CD4-positive, alpha-beta T cell treated with Interleukin-6 at 100 ng/mL for 8 hours (primary cell): Measurements from ENCODE around the gene C11orf54.

Experiments used
- DNase-seq: peaks from one replicate; pipeline ENCODE4 v3.0.0-alpha.2; 2020; ENCODE audit warnings: mixed read lengths, low spot score

The C11orf54 gene

GRCh38 chr11:93741094-93741881, at the start of gene C11orf54, which contains the start of gene TAF1D:
C11orf54 (plus strand) TSS chr11:93741672; CDS start chr11:93747394, 5,722 bp downstream.
TAF1D (minus strand) TSS chr11:93741495; CDS start chr11:93739304, 2,191 bp downstream.
- peak; percentile 97 for DNase-seq

GRCh38 chr11:93694109-93694508, 47.4 kb upstream of the C11orf54 start:
- DNase-seq, result no peak

GRCh38 chr11:93694557-93694956, 46.9 kb upstream of the C11orf54 start:
- DNase-seq, result no peak

GRCh38 chr11:93697611-93698010, 43.9 kb upstream of the C11orf54 start:
- no peak for DNase-seq

- DNase-seq, result no peak
Observed at GRCh38 chr11:93700830-93701229, 40.6 kb upstream of the C11orf54 start.

- no peak for DNase-seq
Observed at GRCh38 chr11:93704237-93704636, 37.2 kb upstream of the C11orf54 start.

- no peak for DNase-seq
Observed at GRCh38 chr11:93710239-93710638, 31.2 kb upstream of the C11orf54 start.

- DNase-seq, result no peak
Observed at GRCh38 chr11:93712678-93713077, 28.8 kb upstream of the C11orf54 start.

- DNase-seq, result no peak
Observed at GRCh38 chr11:93715797-93716396, 25.6 kb upstream of the C11orf54 start.

GRCh38 chr11:93717501-93717900, 24.0 kb upstream of the C11orf54 start:
- no peak for DNase-seq

GRCh38 chr11:93718057-93718563, 23.4 kb upstream of the C11orf54 start:
- peak; percentile 17 for DNase-seq

- no peak for DNase-seq
Observed at GRCh38 chr11:93719310-93719709, 22.2 kb upstream of the C11orf54 start.

GRCh38 chr11:93720522-93720921, 20.9 kb upstream of the C11orf54 start:
- no peak for DNase-seq

GRCh38 chr11:93724089-93724488, 17.4 kb upstream of the C11orf54 start:
- no peak for DNase-seq

- no peak for DNase-seq
Observed at GRCh38 chr11:93727985-93728791, 13.3 kb upstream of the C11orf54 start.

GRCh38 chr11:93728792-93729128, 12.7 kb upstream of the C11orf54 start:
- no peak for DNase-seq

- no peak for DNase-seq
Observed at GRCh38 chr11:93729129-93729616, 12.3 kb upstream of the C11orf54 start.

GRCh38 chr11:93730108-93731107, 11.1 kb upstream of the C11orf54 start:
- no peak for DNase-seq

GRCh38 chr11:93732237-93732892, 9.1 kb upstream of the C11orf54 start:
- DNase-seq, result no peak

- DNase-seq, result no peak
Observed at GRCh38 chr11:93733474-93733873, 8.0 kb upstream of the C11orf54 start.
